Measurements from ENCODE around the gene TSG101.

Gene TSG101

DNA sequence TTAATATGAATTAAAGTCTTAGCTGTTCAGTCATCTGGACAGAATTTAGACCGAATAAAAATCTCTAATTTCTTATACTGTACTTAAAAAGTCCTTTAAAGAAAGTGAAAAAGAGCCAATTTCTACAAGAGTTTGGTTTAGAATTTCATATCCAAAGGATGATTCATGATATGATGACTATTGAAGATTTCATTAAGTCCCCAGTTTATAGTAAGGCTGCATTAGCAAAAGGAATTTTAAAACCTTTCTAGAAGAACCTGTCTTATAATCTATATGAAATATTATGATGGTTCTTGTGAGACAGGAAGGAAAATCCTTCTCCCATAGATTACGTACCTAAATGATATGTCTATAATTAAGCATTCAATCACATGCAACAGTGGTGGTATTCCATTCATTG is 34.8 kb downstream of the TSG101 start:
- no peak for DNase-seq

DNA sequence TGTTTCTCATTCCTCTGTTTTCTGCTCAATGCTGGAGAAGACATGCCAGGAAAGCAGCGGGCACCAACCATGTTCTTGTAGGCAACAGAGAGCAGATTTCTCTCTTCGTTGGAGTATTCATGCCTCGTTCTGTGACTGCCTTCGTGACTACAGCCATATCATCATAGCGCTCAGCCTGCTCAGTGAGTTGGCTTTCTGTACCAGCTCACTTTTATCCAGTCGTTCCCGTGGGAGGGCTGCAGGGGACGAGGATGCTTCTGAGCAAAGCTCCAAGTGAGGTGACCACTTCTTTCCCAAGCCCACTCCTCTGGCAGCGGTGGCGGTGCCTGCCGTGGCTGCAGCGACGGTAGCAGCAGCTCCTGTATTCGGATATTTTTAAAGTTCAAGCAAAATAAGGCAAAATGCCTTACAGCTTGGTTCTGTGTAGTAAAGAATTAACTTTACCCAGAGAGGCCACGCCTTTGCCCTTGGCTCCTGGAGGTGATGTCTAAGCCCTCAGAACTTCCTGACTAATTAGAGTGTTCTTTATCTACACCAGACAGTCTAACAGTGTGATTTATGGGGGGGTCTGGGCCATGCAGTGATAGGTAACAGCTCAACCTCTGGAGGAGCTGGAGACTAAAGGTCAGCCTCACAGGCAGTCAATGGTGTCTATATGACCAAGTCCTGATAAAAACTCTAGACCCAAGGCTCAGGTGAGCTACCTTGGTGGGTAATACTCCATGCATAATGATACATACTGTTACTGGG is 35.8 kb downstream of the TSG101 start:
- DNase-seq, result no peak

DNA sequence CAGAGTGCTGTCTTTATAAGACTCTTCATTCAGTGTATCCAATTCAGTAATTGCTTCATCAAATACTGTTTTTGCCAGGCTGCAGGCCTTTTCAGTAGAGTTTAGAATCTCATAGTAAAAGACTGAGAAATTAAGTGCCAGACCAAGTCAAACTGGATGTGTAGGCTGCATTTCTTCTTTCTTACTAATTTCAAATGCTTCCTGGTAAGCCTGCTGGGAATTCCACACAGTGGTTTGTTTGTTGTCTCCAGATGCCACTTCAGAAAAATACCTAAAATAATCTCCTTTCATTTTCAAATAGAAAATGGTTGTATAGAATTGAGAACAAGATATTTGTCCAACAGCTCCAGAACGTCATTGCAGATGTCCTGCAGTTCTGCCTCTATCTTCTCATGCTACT is 36.4 kb downstream of the TSG101 start:
- DNase-seq, result no peak

DNA sequence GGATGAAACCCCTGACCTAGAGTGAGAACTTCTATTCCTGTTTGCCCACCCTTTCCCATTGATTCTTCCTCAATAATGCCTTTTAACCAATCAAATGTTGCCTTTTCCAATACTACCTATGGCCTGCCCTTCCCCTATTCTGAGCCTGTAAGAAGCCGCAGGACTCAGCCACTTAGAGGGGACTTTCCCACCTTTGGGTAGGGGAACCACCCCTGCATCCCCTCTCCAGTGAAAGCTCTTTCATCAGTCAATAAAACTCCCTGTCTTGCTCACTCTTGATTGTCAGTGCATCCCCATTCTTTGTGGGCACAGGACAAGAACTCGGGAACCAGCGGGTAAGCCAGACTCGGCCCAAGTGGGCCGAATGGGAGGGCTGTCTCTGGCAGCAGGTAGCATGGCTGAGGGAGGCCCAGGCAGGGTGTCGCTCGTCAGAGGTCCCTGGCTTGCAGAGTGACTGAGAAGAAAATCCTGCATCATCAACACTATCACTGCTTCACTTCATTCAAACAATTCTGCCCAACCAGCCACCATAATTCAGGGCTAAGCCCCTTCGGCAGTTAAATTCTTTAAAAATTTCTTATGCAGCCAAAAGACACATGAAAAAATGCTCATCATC is 40.7 kb downstream of the TSG101 start:
- DNase-seq, result no peak

DNA sequence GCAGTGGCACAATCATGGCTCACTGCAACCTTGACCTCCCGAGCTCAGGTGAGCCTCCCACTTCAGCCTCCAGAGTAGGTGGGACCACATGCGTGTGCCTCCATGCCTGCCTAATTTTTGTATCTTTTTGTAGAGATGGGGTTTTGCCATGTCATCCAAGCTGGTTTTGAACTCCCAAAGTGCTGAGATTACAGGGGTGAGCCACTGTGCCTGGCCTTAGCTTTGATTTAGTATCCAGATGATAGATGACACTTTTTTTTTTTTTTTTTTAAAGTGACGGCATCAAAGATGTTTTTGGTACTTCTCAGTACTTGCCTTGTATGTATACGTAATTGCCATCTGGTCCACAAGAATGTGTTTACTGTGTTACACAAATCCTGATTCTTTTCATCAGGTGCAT is 47.7 kb downstream of the TSG101 start:
- DNase-seq, result no peak

DNA sequence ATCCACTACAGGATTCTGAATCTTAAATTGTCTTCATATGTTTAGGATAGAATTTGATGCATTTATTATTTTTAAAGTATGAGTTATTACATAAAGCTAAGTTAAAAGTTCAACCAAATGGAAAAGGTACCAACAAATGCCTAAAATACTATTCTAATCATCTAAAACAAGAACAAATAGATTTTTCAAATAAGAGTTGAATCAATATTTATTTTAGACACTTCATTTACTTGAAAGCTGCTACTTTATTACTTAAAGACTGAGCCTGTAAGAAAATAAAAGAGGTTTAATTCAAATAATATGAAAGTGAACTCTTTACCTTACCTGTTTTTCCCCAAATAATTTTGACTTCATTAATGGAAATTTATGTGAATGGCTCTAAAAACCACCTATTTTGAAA is 54.2 kb downstream of the TSG101 start:
- DNase-seq, result no peak

DNA sequence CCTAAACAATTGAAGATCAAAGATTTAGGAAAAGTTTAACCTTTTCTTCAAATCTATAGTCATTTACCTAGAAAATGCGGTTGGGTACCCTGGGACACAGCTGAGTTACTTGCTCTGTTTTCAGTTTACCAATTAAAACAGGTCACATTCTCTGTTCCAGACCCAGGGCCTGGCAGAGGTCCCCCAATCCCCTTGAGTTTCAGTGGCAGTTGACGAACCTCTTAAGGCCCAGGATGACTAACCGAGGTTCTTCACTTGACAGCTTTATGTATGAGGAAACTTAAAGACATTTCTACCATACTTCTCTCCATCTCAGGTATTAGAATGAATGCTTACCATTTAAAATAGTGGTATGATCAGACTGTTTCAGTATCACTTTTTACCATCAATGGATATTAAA is 54.7 kb downstream of the TSG101 start:
- no peak for DNase-seq

DNA sequence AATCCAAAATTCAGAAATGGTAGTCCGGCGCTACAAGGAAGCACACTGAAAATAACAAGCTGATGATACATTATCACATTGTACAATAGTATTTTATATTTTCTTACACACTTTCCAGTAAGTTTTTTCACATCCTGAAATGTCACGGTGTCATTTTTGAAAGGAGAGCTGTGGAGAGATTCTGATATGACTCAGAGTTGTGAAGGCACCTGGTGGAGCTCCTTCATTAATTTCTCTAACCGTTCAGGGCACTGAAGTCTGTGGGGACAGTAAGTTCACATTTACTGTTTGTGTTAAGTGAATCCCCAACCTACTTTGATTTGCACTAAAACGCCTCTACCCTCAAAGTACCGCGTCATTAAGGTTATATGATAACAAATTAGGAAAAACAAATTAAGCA is 57.8 kb downstream of the TSG101 start:
- DNase-seq, result no peak

DNA sequence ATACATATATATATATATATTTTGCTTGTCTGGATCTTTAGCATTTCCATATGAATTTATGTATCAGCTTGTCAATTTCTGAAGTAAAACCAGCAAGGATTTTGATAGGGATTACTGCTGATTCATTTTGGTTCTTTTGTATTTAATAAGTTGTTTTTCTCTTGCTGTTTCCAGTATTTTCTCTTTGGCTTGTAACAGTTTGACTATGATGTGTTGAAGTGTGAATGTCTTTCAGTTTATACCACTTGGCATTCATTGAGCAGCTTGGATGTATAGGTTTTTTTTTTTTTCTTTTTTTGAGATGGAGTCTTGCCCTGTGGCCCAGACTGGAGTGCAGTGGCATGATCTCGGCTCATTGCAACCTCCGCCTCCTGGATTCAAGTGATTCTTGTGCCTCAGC is 58.7 kb downstream of the TSG101 start:
- no peak for DNase-seq

DNA sequence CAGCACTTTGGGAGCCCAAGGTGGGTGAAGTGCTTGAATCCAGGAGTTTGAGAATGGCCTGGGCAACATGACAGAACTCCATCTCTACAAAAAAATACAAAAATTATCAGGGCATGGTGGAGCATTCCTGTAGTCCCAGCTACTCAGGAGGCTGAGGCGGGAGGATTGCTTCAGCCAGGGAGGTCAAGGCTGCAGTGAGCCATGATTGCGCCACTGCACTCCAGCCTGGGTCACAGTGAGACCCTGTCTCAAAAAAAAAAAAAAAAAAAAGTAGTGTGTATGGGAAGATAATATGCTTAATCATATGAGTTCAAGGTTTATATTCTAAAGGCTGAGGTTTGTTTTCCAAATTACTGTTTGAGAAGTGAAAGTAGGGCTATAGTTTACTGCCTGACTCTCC is 60.3 kb downstream of the TSG101 start:
- no peak for DNase-seq

DNA sequence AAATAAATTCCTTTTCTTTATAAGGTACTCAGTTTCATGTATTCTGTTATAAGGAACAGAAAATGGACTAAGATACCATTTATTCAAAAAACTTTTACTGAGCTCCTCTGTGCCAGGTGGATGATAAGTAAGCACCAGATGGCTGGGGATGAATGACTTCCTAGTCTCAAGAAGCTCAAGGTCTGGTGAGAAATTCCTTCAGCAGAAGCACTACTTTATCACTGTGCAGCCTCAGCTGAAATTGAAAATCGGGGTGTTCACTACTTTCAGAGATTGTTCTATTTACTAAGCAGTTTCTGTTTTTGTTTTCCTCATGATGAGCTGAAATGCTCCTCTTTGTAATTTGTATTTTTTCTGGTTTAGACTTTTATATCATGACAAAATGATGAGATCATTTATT is 63.3 kb downstream of the TSG101 start:
- DNase-seq, result no peak

DNA sequence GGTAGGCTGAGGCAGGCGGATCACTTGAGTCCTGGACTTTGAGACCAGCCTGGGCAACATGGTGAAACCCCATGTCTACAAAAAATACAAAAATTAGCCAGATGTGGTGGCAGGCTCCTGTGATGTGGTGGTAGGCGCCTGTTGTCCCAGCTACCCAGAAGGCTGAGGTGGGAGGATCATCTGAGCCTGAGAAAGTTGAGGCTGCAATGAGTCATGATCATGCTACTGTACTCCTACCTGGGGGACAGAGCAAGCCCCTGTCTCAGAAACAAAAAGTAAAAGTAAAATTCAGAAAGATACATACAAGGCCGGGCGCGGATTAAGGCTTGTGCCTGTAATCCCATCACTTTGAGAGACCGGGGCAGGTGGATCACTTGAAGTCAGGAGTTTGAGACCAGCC is 64.8 kb downstream of the TSG101 start:
- DNase-seq, result no peak

DNA sequence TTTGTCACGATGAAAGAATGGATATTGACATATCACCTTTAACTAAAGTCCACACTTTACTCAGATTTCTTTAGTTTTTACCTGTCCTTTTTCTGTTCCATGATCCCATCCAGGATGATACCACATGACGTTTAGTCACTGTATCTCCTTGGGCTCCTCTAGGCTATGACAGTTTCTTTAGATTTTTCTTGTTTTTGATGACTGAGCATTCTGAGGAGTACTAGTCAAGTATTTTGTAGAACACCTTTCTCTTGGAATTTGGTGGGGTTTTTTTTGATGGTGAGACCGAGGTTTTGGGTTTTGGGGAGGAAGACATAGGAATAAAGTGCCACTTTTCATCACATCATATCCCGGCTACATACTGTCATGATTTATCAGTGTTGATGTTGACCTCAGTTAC is 67.1 kb downstream of the TSG101 start:
- no peak for DNase-seq

DNA sequence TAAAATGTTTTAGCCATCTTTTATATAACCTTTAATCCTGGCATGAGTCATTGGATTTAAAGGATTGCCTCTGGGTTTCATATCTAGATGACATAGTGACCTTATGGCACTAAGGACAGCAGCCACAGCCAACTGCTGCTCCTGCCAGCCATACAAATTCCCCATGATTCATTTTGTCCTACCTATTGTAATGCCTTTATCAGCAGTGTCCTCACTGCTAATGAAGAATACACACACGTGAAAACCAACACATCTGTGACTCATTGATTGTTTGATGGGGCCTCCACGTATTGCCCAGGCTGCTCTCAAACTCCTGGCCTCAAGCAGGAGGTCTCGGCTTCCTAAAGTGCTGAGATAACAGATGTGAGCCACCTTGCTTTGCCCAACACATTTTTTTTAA is 69.3 kb downstream of the TSG101 start:
- no peak for DNase-seq

DNA sequence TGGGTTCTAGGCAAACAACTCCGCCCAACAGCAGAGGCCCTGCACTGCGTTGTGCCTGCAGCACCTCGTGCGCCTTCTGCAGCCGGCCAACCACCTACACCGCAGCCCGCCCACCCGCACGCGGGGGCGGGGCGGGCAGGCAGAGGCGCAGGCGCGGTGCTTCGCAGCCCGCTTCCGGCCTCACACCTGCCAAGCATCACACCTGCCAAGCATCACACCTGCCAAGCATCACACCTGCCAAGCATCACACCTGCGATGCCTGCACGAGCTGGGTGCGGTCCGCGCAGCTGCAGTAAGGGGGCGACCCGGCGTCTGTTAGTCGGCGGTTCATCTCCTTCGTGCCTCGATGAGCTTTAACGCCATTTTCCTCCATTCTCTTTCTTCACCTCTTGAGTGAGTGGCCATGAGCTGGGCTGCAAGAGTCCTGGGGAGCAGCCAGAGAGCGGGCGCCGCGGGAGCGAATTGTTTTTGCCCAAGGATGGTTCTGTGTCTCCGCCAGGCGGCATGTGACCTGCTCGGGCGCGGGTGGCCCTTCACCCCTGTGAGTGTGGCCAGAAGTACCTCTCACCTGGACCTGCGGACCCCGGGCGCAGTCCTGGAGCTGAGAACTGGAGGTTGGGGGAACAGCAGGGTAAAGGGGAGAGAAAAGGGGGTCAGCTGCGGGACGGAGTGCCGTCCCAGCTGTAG is 70.9 kb downstream of the TSG101 start, which contains the start of gene LDHAL6A:
TSS of gene LDHAL6A (plus strand) at position 171 of the 687 bp plus-strand sequence. CDS start 825 bp downstream, outside the sequence.
- no peak for DNase-seq

DNA sequence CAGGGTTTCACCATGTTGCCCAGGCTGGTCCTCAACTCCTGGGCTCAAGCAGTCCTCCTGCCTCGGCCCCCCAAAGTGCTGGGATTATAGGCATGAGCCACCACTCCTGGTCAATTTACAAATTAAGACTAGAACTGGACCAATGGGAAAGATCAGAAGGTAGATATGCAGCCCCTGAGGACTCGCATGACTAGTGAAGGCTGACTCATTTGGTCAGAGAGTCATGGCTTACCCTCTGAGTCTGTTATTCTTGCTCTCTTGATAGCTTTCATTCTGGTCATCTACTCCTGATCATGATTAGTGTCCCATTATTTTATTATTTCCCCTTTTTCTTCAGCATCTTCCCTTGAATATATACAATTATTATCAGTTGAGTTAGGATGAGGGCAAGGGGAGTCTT is 73.8 kb downstream of the TSG101 start:
- DNase-seq, result no peak

DNA sequence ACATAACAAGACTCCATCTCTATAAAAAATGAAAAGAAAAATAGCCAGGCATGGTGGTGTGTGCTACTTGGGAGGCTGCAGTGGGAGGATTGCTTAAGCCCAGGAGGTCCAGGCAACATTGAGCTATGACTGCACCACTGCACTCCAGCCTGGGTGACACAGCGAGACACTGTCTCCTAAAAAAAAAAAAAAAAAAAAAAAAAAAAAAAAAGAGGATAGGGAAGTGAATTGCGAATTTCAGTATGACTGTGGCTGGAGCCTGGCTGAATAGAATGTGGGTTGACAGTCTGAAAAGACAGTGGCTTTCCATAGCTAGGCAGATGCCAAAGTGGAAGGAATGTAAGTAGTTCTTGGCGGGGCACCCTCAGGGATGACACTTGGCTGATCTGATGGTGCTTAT is 77.5 kb downstream of the TSG101 start:
- no peak for DNase-seq

DNA sequence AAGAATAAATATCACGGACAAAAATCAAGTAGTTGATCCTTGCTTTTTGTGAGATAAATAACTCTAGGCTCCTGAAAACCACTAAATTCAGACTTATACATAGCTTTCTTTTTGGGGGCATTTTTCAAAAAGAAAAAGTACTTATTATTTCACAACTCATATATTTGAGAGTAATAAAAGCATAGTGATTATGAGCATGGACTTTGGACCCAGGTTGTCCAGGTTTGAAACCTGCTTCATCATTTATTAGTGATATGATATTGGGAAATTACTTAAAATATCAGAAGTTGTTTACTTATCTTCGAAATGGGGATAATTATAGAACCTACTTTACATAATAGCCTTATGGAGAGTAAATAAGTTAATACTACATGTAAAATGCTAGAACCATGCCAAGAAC is 88.1 kb downstream of the TSG101 start:
- DNase-seq, result no peak
